ENCODE data around the gene ABCG2. TPM values are rescaled to one million over a fixed set of nuclear protein-coding genes. Genes with fewer than 3 reads are reported as not detected.

ABCG2 gene
- total and polyA plus RNA-seq, 2 of the 4 experiments (the other 2 are of a cell fraction), result 0.50 to 1.1 TPM

Small RNAs within 50 kb of the gene (microRNA-seq; reads per million reads assigned to microRNA genes)
- gene RNU6-818P (ENCODE audit: insufficient read depth, insufficient read length) (not detected), gene RNU6ATAC31P (ENCODE audit: insufficient read depth, insufficient read length) (not detected)

Small RNAs within 50 kb of the gene (small RNA-seq; reads per million reads assigned to genes)
- 0 reads per million in 5 experiments for gene RNU6-818P
- gene RNU6ATAC31P, result 0 to 7.8 (median 0) reads per million in 5 experiments

Other genes with a start within 250 kb of the ABCG2 start
- gene SPP1, start 182.9 kb downstream of the ABCG2 start, total RNA-seq (2012; rRNA removed), result 0.18 and 0.28 TPM in 2 replicates
- 0.50 and 0.62 TPM in 2 replicates for gene SPP1, start 182.9 kb downstream of the ABCG2 start, polyA plus RNA-seq (2012; rRNA removed)
- 51.3 and 96.7 TPM in 2 replicates for gene PKD2, start 151.0 kb downstream of the ABCG2 start, total RNA-seq (2012; rRNA removed)
- gene PKD2, start 151.0 kb downstream of the ABCG2 start, polyA plus RNA-seq (2012; rRNA removed), result 37.3 and 43.8 TPM in 2 replicates
- gene PPM1K, start 125.9 kb upstream of the ABCG2 start, total RNA-seq (2012; rRNA removed), result 11.5 and 11.9 TPM in 2 replicates
- gene PPM1K, start 125.9 kb upstream of the ABCG2 start, polyA plus RNA-seq (2012; rRNA removed), result 5.4 and 6.1 TPM in 2 replicates
- 0.83 and 1.6 TPM in 2 replicates for gene HERC6, start 220.2 kb upstream of the ABCG2 start, total RNA-seq (2012; rRNA removed)
- gene HERC6, start 220.2 kb upstream of the ABCG2 start, polyA plus RNA-seq (2012; rRNA removed), result 0.39 and 0.53 TPM in 2 replicates

Measured in IMR-90 (cell line).